Sigmoid colon (tissue), 4 donors: ENCODE measurements around the gene C11orf21.
"Not testable (repeated sequence)": the region's sequence is repeated elsewhere in the genome, so short reads cannot be mapped to it uniquely, and the experiment has no call there.

Experiments used
- CTCF ChIP-seq, 4 experiments: fragments of 450-650 bp in 3 of 4; fragments of 200-600 bp in 1 of 4; IDR thresholded peaks; one replicate each; pipeline ENCODE4 v1.5.1; 2016 to 2019; ENCODE audit warnings: antibody characterized with exemption in 4 of 4, mild to moderate bottlenecking in 3 of 4, moderate library complexity in 2 of 4
- EP300 ChIP-seq, 4 donors: sonication (generic); formaldehyde crosslinking; IDR thresholded peaks; one replicate each; pipeline ENCODE4 v1.6.1; 2017; ENCODE audit warnings: antibody characterized with exemption in 4 of 4
- POLR2AphosphoS5 ChIP-seq, 4 donors: sonication (generic); formaldehyde crosslinking; IDR thresholded peaks; one replicate each; pipeline ENCODE4 v1.6.1; 2017; ENCODE audit warnings: antibody characterized with exemption in 4 of 4

GRCh38 chr11:2335286-2335685, 33.6 kb upstream of the C11orf21 start:
- TF ChIP-seq CTCF, POLR2AphosphoS5, EP300 (IDR thresholded peaks at IDR 0.05): not testable (repeated sequence)
